Measurements from ENCODE around the gene RNF208. TPM values are rescaled to one million over a fixed set of nuclear protein-coding genes. Genes with fewer than 3 reads are reported as not detected.

The RNF208 gene
- total RNA-seq, 1 donor from 2014 or later: 6.7 TPM

- H3K4me1 ChIP-seq: peaks cover 14% of the 10 kb centered on the region
Measured at GRCh38 chr9:137223078-137223970, 1.3 kb upstream of the RNF208 start.

DNA sequence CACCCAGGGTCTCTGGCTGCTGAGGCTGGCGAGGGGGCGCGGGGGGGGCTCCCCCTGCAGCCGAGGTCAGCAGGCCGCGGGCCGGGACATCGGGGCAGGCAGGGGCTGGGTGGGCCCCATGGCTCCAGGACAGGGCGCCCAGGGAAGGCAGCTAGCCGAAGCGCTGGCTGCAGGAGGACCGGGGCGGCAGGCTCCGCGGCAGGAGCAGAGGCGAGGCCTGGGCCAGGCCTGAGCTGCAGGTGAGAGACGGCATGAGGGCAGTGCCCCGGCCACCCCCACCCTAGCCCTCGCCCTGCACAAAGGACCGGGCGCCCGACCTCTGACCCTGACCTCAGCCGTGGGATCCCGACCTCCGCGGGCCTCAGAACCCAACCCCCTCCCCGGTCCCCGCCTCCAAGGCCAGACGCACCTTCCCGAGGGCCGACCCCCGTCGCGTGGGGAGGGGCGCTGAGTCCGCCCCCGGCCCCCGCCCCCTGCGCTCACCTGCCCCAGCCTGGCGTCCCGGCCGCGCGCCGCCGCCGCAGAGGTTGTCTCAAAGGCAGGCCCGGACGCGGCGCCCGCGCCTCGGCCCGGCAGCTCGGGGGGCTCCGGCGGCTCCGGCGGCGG, 431 bp downstream of the RNF208 start:
- intact Hi-C loops (cut with DNase I): no loop called here
- TF ChIP-seq, protein P1, sequence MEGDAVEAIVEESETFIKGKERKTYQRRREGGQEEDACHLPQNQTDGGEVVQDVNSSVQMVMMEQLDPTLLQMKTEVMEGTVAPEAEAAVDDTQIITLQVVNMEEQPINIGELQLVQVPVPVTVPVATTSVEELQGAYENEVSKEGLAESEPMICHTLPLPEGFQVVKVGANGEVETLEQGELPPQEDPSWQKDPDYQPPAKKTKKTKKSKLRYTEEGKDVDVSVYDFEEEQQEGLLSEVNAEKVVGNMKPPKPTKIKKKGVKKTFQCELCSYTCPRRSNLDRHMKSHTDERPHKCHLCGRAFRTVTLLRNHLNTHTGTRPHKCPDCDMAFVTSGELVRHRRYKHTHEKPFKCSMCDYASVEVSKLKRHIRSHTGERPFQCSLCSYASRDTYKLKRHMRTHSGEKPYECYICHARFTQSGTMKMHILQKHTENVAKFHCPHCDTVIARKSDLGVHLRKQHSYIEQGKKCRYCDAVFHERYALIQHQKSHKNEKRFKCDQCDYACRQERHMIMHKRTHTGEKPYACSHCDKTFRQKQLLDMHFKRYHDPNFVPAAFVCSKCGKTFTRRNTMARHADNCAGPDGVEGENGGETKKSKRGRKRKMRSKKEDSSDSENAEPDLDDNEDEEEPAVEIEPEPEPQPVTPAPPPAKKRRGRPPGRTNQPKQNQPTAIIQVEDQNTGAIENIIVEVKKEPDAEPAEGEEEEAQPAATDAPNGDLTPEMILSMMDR (IDR thresholded peaks at IDR 0.05): no peak
- H3K27me3 ChIP-seq: no peaks in the 10 kb centered on the region
- H3K9me3 ChIP-seq: no peaks in the 10 kb centered on the region
- H3K36me3 ChIP-seq: no peaks in the 10 kb centered on the region
- ATAC-seq (no peak), DNase-seq (no peak)
- peak overlapping the region; percentile 33 for H3K4me3 ChIP-seq
- peaks cover 14% of the 10 kb centered on the region for H3K4me1 ChIP-seq
- H3K27ac ChIP-seq: no peak overlapping the region

More at GRCh38 chr9:137223078-137223970, 1.3 kb upstream of the RNF208 start:
- peak; percentile 98 for DNase-seq
- peak; percentile 88 for ATAC-seq
- Histone ChIP-seq H3K27ac (peak overlapping the region; percentile 94), H3K9me3 (no peaks in the 10 kb centered on the region), H3K4me3 (peak overlapping the region; percentile 81), H3K27me3 (peaks cover 3% of the 10 kb centered on the region), H3K36me3 (no peaks in the 10 kb centered on the region)
- intact Hi-C loops (cut with DNase I): no loop called here
- TF ChIP-seq, protein P1 (IDR thresholded peaks at IDR 0.05): no peak

- no peak overlapping the region for H3K27ac ChIP-seq
- H3K9me3 ChIP-seq: no peaks in the 10 kb centered on the region
- intact Hi-C loops (cut with DNase I): no loop called here
- H3K4me1 ChIP-seq: peaks cover 14% of the 10 kb centered on the region
- H3K27me3 ChIP-seq: no peaks in the 10 kb centered on the region
- H3K36me3 ChIP-seq: no peaks in the 10 kb centered on the region
- ATAC-seq (no peak), DNase-seq (no peak)
- TF ChIP-seq, protein P1 (IDR thresholded peaks at IDR 0.05): no peak
- H3K4me3 ChIP-seq: no peak overlapping the region
Measured at GRCh38 chr9:137221095-137221505, 940 bp downstream of the RNF208 start.

- TF ChIP-seq, protein P1 (IDR thresholded peaks at IDR 0.05): no peak
- no peak for ATAC-seq
- no peak overlapping the region for H3K4me3 ChIP-seq
Measured at GRCh38 chr9:137220317-137221094, 1.5 kb downstream of the RNF208 start.

DNA sequence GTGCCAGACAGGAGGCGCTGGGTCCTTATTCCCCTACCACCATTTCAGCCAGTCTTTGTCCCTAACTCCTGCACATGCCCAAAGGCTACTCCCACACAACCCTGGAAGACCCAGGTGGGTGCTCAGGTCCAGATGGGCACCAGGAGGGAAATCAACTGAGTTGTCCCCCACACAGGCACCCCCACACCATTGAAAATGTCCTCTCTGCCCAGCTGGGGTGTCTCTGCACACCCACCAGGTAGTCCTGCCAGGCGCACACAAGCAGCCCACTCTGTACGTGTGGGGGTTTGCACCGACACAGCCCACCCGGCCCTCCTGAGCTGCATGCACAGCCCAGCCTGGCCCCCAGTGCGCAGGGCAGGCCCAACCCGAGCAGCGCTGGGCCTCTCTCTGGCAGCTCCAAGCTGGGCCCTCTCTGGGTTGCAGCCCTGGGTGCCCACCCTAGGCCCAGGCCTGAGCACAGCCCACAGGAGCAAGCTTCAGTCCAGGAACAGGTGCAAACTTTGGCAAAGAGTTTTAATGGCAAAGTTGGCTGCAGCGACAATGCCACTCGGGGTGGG, 2.2 kb downstream of the RNF208 start:
- TF ChIP-seq, protein P1 (IDR thresholded peaks at IDR 0.05): no peak
- H3K36me3 ChIP-seq: no peaks in the 10 kb centered on the region
- intact Hi-C loops (cut with DNase I): no loop called here
- no peak overlapping the region for H3K27ac ChIP-seq
- H3K27me3 ChIP-seq: no peaks in the 10 kb centered on the region
- DNase-seq (no peak), ATAC-seq (no peak)
- H3K4me1 ChIP-seq: peaks cover 14% of the 10 kb centered on the region
- no peaks in the 10 kb centered on the region for H3K9me3 ChIP-seq
- no peak overlapping the region for H3K4me3 ChIP-seq

More at GRCh38 chr9:137220317-137221094, 1.5 kb downstream of the RNF208 start:
- intact Hi-C loops (cut with DNase I): no loop called here
- Histone ChIP-seq H3K4me1 (peaks cover 14% of the 10 kb centered on the region), H3K27me3 (no peaks in the 10 kb centered on the region), H3K9me3 (no peaks in the 10 kb centered on the region), H3K27ac (no peak overlapping the region), H3K36me3 (no peaks in the 10 kb centered on the region)
- DNase-seq: no peak

All from upper lobe of right lung (tissue), 1 donor.